HepG2 (cell line): Measurements from ENCODE around the gene NR2F1. TPM values are rescaled to one million over a fixed set of nuclear protein-coding genes. Genes with fewer than 3 reads are reported as not detected.

Experiments
- CHCHD3 ChIP-seq: sonication (generic); formaldehyde crosslinking; IDR thresholded peaks from 2 replicates; pipeline ENCODE4 v1.8.0; 2022; ENCODE audit warnings: mild to moderate bottlenecking, missing genetic modification reagents, moderate library complexity
- HMGXB3 ChIP-seq: sonication (generic); formaldehyde crosslinking; IDR thresholded peaks from 2 replicates; pipeline ENCODE4 v1.4.0; 2020; ENCODE audit warnings: missing genetic modification reagents, borderline replicate concordance
- MBNL3 ChIP-seq: fragments of 250-450 bp; sonication (Bioruptor Pico); conservative IDR thresholded peaks from 2 replicates; pipeline ENCODE4 v1.8.0; 2022; ENCODE audit warnings: mild to moderate bottlenecking, inconsistent platforms
- MIXL1 ChIP-seq: IDR thresholded peaks from 2 replicates; pipeline ENCODE4 v1.6.1; 2016
- NR2C2 ChIP-seq: sonication (generic); formaldehyde crosslinking; IDR thresholded peaks from 2 replicates; pipeline ENCODE4 v1.4.0; 2020; ENCODE audit warnings: missing genetic modification reagents, mild to moderate bottlenecking, moderate library complexity, borderline replicate concordance
- PRDM10 ChIP-seq: sonication (generic); formaldehyde crosslinking; IDR thresholded peaks from 2 replicates; pipeline ENCODE4 v1.4.0; 2020; ENCODE audit warnings: low read depth, missing genetic modification reagents
- ZNF775 ChIP-seq: sonication (generic); formaldehyde crosslinking; IDR thresholded peaks from 2 replicates; pipeline ENCODE4 v1.4.0; 2020; ENCODE audit warnings: missing genetic modification reagents, mild to moderate bottlenecking, moderate library complexity, borderline replicate concordance
- polyA plus RNA-seq, 8 experiments: library from polyadenylated mRNA; depleted of rRNA in 3 of 8; stranded (reverse) in 7 of 8; unstranded in 1 of 8; fragments of >200 nt; fragmentation: Illumina TruSeq in 4 of 8; extraction: Trizol in 4 of 8; gene quantifications; 2 replicates each; pipeline versions ENCODE4 v1.2.1 to v1.2.3, GENCODE V29; 2011 to 2016; ENCODE audit warnings: low read depth in 4 of 8, missing spikeins in 1 of 8, mixed read lengths in 1 of 8; ENCODE audit not compliant: insufficient read depth in 1 of 8
- total RNA-seq, 5 experiments: library from RNA; depleted of rRNA; stranded (reverse); fragments of >200 nt; fragmentation: Illumina TruSeq; extraction: Trizol; gene quantifications; 2 replicates each; pipeline ENCODE4 v1.2.3, GENCODE V29; 2016; ENCODE audit warnings: low read depth in 1 of 5
- TF ChIP-seq, protein P1 (sequence below): sonication (generic); formaldehyde crosslinking; IDR thresholded peaks from 2 replicates; pipeline ENCODE4 v1.4.0; 2020; ENCODE audit warnings: mild to moderate bottlenecking, missing genetic modification reagents
- TF ChIP-seq, protein P2 (sequence below): sonication (generic); formaldehyde crosslinking; IDR thresholded peaks from 2 replicates; pipeline ENCODE4 v1.4.0; 2020; ENCODE audit warnings: mild to moderate bottlenecking, missing genetic modification reagents

Gene NR2F1
- total and polyA plus RNA-seq, 2 of the 13 experiments (the other 11 are each of a cell fraction or from before 2014, with no cell fraction given) = 17.1 to 59.7 TPM

DNA sequence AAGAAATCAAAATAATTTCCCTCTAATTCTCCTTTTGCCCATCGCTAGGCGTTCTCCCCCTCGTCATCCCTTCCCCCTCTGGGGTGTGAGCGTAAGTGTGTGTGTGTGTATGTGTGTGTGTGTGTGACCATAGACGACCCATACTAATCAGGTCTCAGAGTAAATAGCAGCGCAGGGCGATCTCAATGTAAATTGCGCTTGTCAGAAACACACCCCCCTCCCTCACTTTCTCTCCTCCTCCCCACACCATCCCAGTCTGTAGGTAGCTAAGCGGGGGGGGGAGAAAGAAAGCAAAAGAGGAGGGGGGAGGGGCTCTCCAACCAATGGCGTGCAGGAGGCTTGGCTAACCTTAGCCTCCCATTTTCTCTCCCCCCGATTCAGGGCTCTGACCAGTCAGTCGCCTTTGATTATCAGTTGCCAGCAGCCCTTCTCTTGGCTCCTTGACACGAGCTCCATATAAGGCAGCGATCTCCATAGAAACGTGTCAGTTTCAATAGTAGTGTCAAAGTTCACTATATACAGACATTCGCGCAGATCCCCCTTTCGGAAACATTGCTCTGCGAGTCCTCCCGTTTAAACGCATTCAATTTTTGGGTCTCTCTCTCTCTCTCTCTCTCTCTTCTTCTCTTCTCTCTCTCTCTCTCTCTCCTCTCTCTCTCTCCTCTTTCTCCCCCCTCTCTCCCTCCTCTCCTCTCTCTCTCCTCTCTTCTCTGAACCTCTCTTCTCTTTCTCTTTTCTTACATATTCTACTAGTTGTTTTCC lies at the start of gene NR2F1 (continued):
- TF ChIP-seq PRDM10 (CRISPR knock-in tag) (peak; percentile 78; the same call in 1 of the 2 replicates), MIXL1 (CRISPR knock-in tag) (peak; percentile 46; the same call in 1 of the 2 replicates), MBNL3 (no peak), HMGXB3 (CRISPR knock-in tag) (peak; percentile 71; the same call in 1 of the 2 replicates), CHCHD3 (CRISPR knock-in tag) (no peak), NR2C2 (CRISPR knock-in tag) (peak; percentile 81), ZNF775 (peak; percentile 80; the same call in 1 of the 2 replicates)
- TF ChIP-seq, protein P1, sequence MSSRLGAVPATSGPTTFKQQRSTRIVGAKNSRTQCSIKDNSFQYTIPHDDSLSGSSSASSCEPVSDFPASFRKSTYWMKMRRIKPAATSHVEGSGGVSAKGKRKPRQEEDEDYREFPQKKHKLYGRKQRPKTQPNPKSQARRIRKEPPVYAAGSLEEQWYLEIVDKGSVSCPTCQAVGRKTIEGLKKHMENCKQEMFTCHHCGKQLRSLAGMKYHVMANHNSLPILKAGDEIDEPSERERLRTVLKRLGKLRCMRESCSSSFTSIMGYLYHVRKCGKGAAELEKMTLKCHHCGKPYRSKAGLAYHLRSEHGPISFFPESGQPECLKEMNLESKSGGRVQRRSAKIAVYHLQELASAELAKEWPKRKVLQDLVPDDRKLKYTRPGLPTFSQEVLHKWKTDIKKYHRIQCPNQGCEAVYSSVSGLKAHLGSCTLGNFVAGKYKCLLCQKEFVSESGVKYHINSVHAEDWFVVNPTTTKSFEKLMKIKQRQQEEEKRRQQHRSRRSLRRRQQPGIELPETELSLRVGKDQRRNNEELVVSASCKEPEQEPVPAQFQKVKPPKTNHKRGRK (CRISPR knock-in tag) = 0 out of 2 replicates have a peak, but pooled peaks have one; percentile 56
- TF ChIP-seq, protein P2, sequence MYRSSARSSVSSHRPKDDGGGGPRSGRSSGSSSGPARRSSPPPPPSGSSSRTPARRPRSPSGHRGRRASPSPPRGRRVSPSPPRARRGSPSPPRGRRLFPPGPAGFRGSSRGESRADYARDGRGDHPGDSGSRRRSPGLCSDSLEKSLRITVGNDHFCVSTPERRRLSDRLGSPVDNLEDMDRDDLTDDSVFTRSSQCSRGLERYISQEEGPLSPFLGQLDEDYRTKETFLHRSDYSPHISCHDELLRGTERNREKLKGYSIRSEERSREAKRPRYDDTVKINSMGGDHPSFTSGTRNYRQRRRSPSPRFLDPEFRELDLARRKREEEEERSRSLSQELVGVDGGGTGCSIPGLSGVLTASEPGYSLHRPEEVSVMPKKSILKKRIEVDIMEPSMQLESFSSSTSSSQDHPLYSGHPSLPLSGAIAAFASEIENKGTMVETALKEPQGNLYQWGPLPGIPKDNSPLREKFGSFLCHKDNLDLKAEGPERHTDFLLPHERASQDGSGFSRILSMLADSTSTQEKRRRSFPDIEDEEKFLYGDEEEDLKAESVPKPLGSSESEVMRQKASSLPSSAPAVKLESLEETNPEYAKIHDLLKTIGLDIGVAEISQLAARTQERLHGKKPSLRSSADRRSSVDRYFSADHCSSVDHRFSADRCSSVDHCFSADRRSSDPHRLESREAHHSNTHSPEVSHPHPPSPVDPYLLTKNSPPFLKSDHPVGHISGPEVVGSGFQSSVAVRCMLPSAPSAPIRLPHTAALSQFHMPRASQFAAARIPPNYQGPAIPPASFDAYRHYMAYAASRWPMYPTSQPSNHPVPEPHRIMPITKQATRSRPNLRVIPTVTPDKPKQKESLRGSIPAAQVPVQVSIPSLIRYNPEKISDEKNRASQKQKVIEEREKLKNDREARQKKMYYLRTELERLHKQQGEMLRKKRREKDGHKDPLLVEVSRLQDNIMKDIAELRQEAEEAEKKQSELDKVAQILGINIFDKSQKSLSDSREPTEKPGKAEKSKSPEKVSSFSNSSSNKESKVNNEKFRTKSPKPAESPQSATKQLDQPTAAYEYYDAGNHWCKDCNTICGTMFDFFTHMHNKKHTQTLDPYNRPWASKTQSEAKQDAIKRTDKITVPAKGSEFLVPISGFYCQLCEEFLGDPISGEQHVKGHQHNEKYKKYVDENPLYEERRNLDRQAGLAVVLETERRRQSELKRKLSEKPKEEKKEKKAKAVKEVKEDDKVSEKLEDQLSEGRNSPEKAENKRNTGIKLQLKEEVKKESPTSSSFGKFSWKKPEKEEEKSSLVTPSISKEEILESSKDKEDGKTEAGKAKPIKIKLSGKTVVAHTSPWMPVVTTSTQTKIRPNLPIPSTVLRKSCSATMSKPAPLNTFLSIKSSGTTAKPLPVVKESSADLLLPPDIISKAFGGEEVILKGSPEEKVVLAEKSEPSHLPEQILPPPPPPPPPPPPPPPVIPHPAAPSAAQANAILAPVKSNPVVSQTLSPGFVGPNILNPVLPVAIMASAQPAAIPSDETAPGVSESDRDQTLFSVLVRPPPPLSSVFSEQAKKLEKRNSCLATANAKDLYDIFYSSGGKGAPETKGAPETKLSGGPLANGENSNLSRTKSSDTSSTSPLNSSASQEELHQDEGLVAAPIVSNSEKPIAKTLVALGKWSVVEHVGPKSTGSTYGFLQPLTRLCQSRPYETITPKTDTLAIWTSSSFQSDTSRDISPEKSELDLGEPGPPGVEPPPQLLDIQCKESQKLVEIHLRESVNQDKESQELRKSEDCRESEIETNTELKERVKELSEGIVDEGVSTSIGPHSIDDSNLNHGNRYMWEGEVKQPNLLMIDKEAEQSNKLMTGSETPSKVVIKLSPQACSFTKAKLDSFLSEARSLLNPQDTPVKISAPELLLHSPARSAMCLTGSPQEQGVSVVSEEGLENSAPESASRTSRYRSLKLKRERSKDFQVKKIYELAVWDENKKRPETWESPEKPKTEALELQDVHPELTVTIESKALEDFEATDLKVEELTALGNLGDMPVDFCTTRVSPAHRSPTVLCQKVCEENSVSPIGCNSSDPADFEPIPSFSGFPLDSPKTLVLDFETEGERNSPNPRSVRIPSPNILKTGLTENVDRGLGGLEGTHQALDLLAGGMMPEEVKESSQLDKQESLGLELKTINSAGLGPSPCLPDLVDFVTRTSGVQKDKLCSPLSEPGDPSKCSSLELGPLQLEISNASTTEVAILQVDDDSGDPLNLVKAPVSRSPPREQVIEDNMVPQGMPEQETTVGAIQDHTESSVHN (CRISPR knock-in tag) = 0 out of 2 replicates have a peak, but pooled peaks have one; percentile 80
